DND-41 (cell line): Measurements from ENCODE around the gene IMP4.

ENCODE experiments used
- ATAC-seq: fragments of 200-7000 bp; cut with Tn5 transposase; 3 replicates; pipeline ENCODE4 v1.9.1; 2021; ENCODE audit warnings: low read depth; ENCODE audit not compliant: insufficient read depth
- DNase-seq: peaks from one replicate; pipeline ENCODE4 v3.0.0-alpha.2; 2020
- H2AFZ ChIP-seq: 2 replicates; pipeline ENCODE4 v1.6.0; 2012; ENCODE audit warnings: low read depth, low read length
- H3K27ac ChIP-seq: 2 replicates; pipeline ENCODE4 v1.5.1; 2012; ENCODE audit warnings: low read length, inconsistent platforms
- H3K27me3 ChIP-seq: fragments of 200-600 bp; sonication (generic); 2 replicates; pipeline ENCODE4 v1.6.0; 2012; ENCODE audit warnings: low read length, mild to moderate bottlenecking, inconsistent platforms; ENCODE audit not compliant: insufficient read depth, poor library complexity
- H3K36me3 ChIP-seq: 2 replicates; pipeline ENCODE4 v1.5.1; 2012; ENCODE audit warnings: low read length, inconsistent platforms; ENCODE audit not compliant: insufficient read depth
- H3K4me1 ChIP-seq: 2 replicates; pipeline ENCODE4 v1.5.1; 2012; ENCODE audit warnings: mild to moderate bottlenecking, low read length; ENCODE audit not compliant: insufficient read depth
- H3K4me2 ChIP-seq: 2 replicates; pipeline ENCODE4 v1.6.0; 2012; ENCODE audit warnings: mild to moderate bottlenecking, moderate library complexity, low read length, inconsistent platforms; ENCODE audit not compliant: insufficient read depth
- H3K4me3 ChIP-seq, 2 experiments: fragments of 200-600 bp in 1 of 2; shearing (Covaris generic) in 1 of 2; 2 replicates each; pipeline ENCODE4 v1.5.1; 2012 to 2016; ENCODE audit warnings: inconsistent platforms in 2 of 2, low read length in 2 of 2, mild to moderate bottlenecking in 2 of 2, low read depth in 1 of 2, moderate library complexity in 1 of 2
- H3K79me2 ChIP-seq: 2 replicates; pipeline ENCODE4 v1.6.0; 2012; ENCODE audit warnings: low read length, inconsistent platforms; ENCODE audit not compliant: insufficient read depth
- H3K9ac ChIP-seq: 2 replicates; pipeline ENCODE4 v1.6.0; 2012; ENCODE audit warnings: low read depth, mild to moderate bottlenecking, inconsistent platforms, low read length, moderate library complexity
- H3K9me3 ChIP-seq: 2 replicates; pipeline ENCODE4 v1.5.1; 2012; ENCODE audit warnings: low read length, moderate library complexity, mild to moderate bottlenecking, inconsistent platforms; ENCODE audit not compliant: insufficient read depth, severe bottlenecking
- H4K20me1 ChIP-seq: 2 replicates; pipeline ENCODE4 v1.6.0; 2012; ENCODE audit warnings: low read length; ENCODE audit not compliant: insufficient read depth
- EZH2 ChIP-seq: IDR thresholded peaks from 3 replicates; pipeline ENCODE4 v1.6.1; 2012; ENCODE audit warnings: borderline replicate concordance, low read depth, mild to moderate bottlenecking, moderate library complexity, low read length, inconsistent platforms; ENCODE audit not compliant: severe bottlenecking
- TF ChIP-seq, protein P1 (sequence below): IDR thresholded peaks from 2 replicates; pipeline ENCODE4 v1.5.1; 2012; ENCODE audit warnings: borderline replicate concordance, low read length, moderate library complexity, mild to moderate bottlenecking; ENCODE audit not compliant: poor library complexity, severe bottlenecking; ENCODE audit errors: extremely low read depth

Gene IMP4

DNA sequence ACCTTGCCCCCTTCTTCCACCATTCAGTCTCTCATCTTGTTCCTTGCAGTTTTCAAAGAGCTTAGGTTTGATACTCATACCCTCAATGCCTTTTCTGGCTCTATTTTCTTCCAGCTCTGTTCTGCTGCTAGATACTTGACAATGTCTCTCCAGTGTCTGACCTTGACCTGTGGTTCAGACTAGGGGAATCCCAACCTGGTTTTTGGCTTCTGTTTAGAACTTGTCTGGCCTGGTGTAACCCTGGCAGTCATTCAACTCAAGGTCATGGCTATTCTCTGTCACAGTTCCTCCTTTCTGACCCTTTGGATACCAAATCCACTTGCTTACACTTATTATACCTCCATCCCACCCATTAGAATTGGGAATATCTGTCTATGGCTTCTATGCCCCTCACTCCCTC lies 31.8 kb upstream of the IMP4 start:
- no peak for ATAC-seq
- Histone ChIP-seq H4K20me1 (peaks cover 3% of the 10 kb centered on the region; the same call in 1 of the 2 replicates), H3K9ac (no peak overlapping the region), H3K27ac (no peak overlapping the region), H3K4me2 (no peak overlapping the region), H3K9me3 (no peaks in the 10 kb centered on the region), H3K36me3 (no peaks in the 10 kb centered on the region), H3K27me3 (no peaks in the 10 kb centered on the region), H3K79me2 (no peaks in the 10 kb centered on the region), H2AFZ (no peak overlapping the region), H3K4me1 (no peaks in the 10 kb centered on the region), H3K4me3 (no peak overlapping the region)
- DNase-seq, result no peak
- TF ChIP-seq, protein P1, sequence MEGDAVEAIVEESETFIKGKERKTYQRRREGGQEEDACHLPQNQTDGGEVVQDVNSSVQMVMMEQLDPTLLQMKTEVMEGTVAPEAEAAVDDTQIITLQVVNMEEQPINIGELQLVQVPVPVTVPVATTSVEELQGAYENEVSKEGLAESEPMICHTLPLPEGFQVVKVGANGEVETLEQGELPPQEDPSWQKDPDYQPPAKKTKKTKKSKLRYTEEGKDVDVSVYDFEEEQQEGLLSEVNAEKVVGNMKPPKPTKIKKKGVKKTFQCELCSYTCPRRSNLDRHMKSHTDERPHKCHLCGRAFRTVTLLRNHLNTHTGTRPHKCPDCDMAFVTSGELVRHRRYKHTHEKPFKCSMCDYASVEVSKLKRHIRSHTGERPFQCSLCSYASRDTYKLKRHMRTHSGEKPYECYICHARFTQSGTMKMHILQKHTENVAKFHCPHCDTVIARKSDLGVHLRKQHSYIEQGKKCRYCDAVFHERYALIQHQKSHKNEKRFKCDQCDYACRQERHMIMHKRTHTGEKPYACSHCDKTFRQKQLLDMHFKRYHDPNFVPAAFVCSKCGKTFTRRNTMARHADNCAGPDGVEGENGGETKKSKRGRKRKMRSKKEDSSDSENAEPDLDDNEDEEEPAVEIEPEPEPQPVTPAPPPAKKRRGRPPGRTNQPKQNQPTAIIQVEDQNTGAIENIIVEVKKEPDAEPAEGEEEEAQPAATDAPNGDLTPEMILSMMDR, result no peak
- TF ChIP-seq EZH2, result no peak

DNA sequence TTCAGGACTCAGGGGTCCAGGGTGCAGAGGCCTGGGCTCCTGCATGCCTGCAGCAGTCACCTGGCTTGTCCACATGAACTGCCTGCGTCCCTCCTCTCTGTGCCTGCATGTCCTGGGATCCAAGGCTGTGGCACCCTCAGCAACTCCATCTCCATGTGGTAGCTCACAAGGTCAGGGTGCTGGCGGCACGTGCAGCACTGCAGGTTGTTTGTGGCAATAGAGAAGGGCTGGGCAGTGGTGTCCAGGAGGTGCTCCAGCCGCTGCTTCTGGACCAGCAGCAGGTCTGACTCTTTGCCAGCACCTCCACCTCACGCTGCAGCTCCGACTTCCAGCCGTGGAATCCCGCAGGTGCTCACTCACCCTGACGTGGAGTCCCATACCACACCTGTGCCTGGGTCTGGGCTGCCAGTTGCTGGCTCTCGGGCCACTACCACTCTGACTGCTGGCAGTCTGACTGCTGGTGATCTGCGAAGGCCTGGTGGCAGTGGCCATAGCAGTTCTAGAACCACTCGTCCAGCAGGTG lies 28.8 kb upstream of the IMP4 start:
- Histone ChIP-seq H3K27ac (no peak overlapping the region), H3K4me2 (no peak overlapping the region), H3K4me1 (no peaks in the 10 kb centered on the region), H3K36me3 (no peaks in the 10 kb centered on the region), H3K9ac (no peak overlapping the region), H3K4me3 (no peak overlapping the region), H3K27me3 (no peaks in the 10 kb centered on the region), H2AFZ (no peak overlapping the region), H4K20me1 (peaks cover 3% of the 10 kb centered on the region; the same call in 1 of the 2 replicates), H3K79me2 (no peaks in the 10 kb centered on the region), H3K9me3 (no peaks in the 10 kb centered on the region)
- ATAC-seq, result no peak
- TF ChIP-seq, protein P1, result no peak
- no peak for TF ChIP-seq EZH2
- no peak for DNase-seq

DNA sequence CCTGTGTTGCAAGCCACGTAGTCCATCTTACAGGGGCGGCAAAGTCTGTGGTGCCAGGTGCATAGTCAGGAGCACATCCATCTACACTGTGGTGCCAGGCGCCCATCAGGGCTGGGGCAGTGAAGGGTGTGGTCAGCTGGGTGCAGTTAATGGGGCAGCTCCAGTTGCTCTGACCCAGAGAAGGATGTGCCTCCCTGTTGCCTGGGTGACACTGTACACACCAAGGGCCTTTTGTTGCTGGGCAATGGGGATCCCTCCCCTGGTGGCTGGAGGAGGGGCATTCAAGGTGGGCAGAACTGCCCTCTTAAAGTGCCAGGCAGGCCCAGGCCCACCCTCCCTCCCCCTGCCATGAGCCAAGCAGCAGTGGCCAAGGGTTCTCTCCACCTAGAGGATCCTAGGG lies 28.3 kb upstream of the IMP4 start:
- Histone ChIP-seq H3K79me2 (no peaks in the 10 kb centered on the region), H3K4me1 (no peaks in the 10 kb centered on the region), H3K36me3 (no peaks in the 10 kb centered on the region), H3K9me3 (no peaks in the 10 kb centered on the region), H4K20me1 (peaks cover 3% of the 10 kb centered on the region; the same call in 1 of the 2 replicates), H3K4me3 (no peak overlapping the region), H3K4me2 (no peak overlapping the region), H3K27ac (no peak overlapping the region), H2AFZ (no peak overlapping the region), H3K27me3 (no peaks in the 10 kb centered on the region), H3K9ac (no peak overlapping the region)
- no peak for DNase-seq
- no peak for ATAC-seq
- TF ChIP-seq, protein P1, result no peak
- no peak for TF ChIP-seq EZH2

DNA sequence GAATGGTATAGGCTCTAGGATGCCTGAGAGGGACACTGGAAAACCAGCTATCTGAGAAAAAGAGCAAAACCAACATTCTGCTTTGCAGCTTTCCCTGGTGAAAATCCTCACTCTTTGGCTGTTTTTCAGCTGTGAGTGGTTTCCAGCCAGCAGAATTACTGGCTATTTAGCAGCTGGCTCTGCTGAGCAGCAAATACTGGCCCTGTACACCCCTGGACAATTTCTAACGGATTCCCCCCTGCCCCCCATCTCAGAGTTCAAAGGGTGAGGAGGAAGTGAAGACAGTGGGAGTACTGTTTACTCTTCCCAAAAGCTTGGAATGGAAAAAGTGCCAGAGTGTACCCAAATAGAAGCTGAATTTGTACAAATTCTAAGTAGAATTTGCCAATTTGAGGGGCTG lies 26.1 kb upstream of the IMP4 start:
- H3K9me3 ChIP-seq, result no peaks in the 10 kb centered on the region
- no peaks in the 10 kb centered on the region for H3K79me2 ChIP-seq
- ATAC-seq (no peak), DNase-seq (no peak)
- no peak overlapping the region for H3K4me2 ChIP-seq
- H3K27ac ChIP-seq, result no peak overlapping the region
- no peaks in the 10 kb centered on the region for H4K20me1 ChIP-seq
- no peaks in the 10 kb centered on the region for H3K27me3 ChIP-seq
- H3K4me3 ChIP-seq, result no peak overlapping the region
- no peak overlapping the region for H3K9ac ChIP-seq
- no peaks in the 10 kb centered on the region for H3K36me3 ChIP-seq
- no peak overlapping the region for H2AFZ ChIP-seq
- no peaks in the 10 kb centered on the region for H3K4me1 ChIP-seq
- TF ChIP-seq, protein P1, result no peak
- no peak for TF ChIP-seq EZH2
